Epithelial cell of esophagus (primary cell): ENCODE data around the gene MT3.

Experiments used
- DNase-seq: peaks from one replicate; pipeline ENCODE4 v3.0.0; 2010; ENCODE audit warnings: low read depth
- H3K4me3 ChIP-seq: 2 replicates; pipeline ENCODE4 v1.5.1; 2011; ENCODE audit warnings: mild to moderate bottlenecking, low read length, control low read depth
- TF ChIP-seq, protein P1 (sequence below): IDR thresholded peaks from 2 replicates; pipeline ENCODE4 v1.5.1; 2011; ENCODE audit warnings: low read depth, mild to moderate bottlenecking, low read length, control low read depth, inconsistent platforms; ENCODE audit not compliant: insufficient read depth; ENCODE audit errors: missing control alignments

The MT3 gene

DNA sequence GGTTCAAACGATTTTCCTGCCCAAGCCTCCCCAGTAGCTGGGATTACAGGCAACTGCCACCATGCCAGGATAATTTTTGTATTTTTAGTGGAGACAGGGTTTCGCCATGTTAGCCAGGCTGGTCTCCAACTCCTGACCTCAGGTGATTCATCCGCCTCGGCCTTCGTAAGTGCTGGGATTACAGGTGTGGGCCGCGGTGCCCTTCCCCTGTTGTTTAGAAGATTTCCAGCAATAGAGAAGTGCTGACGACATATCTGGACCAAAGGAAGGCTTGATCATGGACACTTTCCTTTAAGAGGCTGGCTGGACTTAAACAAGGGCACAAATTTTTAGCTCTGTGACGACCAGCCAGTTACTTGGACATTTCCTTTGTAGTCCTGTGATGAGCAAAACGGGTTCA lies 41.9 kb downstream of the MT3 start:
- TF ChIP-seq, protein P1, sequence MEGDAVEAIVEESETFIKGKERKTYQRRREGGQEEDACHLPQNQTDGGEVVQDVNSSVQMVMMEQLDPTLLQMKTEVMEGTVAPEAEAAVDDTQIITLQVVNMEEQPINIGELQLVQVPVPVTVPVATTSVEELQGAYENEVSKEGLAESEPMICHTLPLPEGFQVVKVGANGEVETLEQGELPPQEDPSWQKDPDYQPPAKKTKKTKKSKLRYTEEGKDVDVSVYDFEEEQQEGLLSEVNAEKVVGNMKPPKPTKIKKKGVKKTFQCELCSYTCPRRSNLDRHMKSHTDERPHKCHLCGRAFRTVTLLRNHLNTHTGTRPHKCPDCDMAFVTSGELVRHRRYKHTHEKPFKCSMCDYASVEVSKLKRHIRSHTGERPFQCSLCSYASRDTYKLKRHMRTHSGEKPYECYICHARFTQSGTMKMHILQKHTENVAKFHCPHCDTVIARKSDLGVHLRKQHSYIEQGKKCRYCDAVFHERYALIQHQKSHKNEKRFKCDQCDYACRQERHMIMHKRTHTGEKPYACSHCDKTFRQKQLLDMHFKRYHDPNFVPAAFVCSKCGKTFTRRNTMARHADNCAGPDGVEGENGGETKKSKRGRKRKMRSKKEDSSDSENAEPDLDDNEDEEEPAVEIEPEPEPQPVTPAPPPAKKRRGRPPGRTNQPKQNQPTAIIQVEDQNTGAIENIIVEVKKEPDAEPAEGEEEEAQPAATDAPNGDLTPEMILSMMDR = no peak
- no peak for DNase-seq
- no peak overlapping the region for H3K4me3 ChIP-seq

DNA sequence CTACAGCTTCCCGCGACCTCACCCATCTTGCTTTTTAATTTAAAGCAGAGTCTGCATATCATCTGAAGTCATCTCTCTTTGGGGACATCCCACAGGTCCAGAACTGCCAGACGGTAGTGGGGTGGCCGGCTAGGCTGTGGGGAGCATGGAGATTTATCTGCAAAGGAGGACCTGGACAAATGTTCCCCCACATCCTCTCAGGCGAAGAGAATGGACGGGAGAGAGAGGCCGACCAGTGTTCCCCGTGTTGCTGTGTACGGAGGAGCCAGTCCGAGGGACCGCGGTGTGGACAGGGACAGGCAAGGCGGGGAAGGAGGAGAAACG lies 42.5 kb downstream of the MT3 start:
- peak overlapping the region; percentile 30 for H3K4me3 ChIP-seq
- DNase-seq = no peak
- TF ChIP-seq, protein P1 = no peak

DNA sequence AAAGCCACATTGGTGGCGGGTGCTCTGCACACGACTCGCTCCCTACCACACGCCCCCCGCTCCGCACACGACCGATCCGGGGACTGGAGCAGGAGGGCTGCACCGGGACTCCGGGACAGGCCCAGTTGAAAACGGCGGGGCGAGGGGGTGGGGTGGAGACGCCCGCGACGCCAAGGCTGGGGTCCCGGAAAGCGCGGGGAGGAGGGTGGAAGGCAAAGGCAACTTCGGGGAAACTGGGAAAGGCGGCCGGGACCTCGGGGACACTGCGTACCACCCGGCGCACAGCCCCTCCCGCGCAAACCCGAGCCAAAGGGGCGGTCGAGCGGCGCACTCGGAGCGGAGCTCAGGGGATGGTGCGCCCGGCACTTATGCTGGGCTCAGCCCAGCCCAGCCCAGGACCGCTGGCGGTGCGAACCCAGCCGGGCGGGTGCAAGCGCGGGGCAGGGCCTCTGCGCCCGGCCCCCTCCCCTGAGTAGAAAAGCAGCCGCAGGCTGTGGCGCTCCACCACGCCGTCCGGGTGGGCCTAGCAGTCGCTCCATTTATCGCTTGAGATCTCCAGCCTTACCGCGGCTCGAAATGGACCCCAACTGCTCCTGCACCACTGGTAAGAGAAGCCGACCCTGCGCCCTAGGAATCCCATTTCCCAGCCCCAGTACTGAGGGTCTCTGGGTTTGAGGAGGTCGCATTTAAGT lies 43.0 kb downstream of the MT3 start, which contains the start of gene MT1M:
Gene MT1M (plus strand): TSS at position 504 of the 692 bp plus-strand sequence. CDS start 73 bp downstream, at position 577.
- DNase-seq = no peak
- peak within 1 kb of the TSS; percentile 30 for H3K4me3 ChIP-seq
- TF ChIP-seq, protein P1 = no peak

DNA sequence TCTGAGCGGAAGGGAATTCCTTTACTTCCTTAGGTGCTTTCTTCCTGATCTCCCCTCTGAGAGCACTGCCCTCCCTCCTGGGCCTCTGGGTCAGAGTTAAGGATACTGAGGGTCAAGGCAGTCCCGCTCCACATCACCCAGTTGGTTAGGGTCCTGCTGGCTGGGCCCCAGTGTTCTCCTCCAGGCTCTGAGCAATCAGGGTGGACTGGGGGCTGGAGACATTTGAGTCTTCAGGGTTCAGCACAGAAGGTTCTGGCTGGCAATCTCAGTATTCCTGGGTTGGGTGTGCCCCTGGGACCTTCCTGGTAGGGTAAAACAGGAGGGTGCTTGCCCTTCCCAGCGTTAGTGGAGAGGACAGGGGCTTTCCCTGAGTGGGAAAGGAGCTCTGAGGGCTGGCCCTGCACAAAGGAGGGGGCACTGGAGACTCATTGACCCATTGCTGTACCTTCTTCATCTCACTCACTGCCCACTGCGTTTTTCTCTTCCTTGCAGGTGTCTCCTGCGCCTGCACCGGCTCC lies 43.6 kb downstream of the MT3 start:
- no peak for DNase-seq
- no peak overlapping the region for H3K4me3 ChIP-seq
- TF ChIP-seq, protein P1 = no peak

DNA sequence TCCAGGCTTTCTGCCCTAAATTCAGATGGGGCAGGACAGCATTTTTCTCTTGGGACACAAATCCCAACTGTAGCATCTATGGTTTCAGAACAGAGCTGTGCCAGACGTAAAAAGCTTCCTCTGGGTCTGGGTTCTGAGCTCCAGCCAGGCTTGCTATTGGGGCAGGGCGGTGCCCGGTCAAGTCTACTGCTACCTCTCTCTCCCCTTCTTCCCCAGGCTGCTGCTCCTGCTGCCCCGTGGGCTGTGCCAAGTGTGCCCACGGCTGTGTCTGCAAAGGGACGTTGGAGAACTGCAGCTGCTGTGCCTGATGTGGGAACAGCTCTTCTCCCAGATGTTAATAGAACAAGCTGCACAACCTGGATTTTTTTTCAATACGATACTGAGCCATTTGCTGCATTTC lies 44.2 kb downstream of the MT3 start:
- TF ChIP-seq, protein P1 = no peak
- DNase-seq = no peak
- no peak overlapping the region for H3K4me3 ChIP-seq

DNA sequence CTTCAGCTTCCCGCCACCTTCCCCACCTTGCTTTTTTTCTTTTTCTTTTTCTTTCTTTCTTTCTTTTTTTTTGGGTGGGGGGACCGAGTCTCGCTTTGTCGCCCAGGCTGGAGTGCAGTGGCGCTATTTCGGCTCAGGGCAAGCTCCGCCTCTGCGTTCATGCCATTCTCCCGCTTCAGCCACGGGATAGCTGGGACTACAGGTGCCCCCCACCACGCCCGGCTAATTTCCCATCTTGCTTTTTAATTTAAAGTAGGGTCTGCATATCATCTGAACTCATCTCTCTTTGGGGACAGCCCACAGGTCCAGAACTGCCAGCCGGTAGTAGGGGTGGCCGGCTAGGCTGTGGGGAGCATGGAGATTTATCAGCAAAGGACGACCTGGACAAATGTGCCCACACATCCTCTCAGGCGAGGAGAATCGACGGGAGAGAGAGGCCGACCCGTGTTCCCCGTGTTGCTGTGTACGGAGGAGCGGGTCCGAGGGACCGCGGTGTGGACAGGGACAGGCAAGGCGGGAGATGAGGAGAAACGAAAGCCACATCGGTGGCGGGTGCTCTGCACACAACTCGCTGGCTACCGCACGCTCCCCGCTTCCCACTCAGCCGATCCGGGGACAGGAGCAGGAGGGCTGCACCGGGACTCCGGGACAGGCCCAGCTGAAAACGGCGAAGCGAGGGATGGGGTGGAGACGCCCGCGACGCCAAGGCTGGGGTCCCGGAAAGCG lies 45.5 kb downstream of the MT3 start:
- TF ChIP-seq, protein P1 = no peak
- H3K4me3 ChIP-seq = no peak overlapping the region

More for the DNA sequence above, 45.5 kb downstream of the MT3 start:
- no peak for DNase-seq
